GM13976 (cell line): Measurements from ENCODE around the gene IFNA10.
"Not testable (repeated sequence)": the region's sequence is repeated elsewhere in the genome, so short reads cannot be mapped to it uniquely, and the experiment has no call there.

Experiments
- DNase-seq: peaks from one replicate; pipeline ENCODE4 v3.0.0; 2012; ENCODE audit warnings: low spot score
- CTCF ChIP-seq: IDR thresholded peaks from 2 replicates; pipeline ENCODE4 v1.5.1; 2012; ENCODE audit warnings: borderline replicate concordance, mild to moderate bottlenecking; ENCODE audit not compliant: insufficient read depth; ENCODE audit errors: extremely low read depth, missing control alignments, control extremely low read depth
- in situ Hi-C: fragments of 300-500 bp; cut with MboI; formaldehyde crosslinking; loops from one replicate; pipeline ENCODE4 v1.12.0; 2022; ENCODE audit warnings: low sequenced_read_pairs, mixed read lengths, inconsistent platforms; ENCODE audit not compliant: unreplicated experiment

IFNA10 gene

DNA sequence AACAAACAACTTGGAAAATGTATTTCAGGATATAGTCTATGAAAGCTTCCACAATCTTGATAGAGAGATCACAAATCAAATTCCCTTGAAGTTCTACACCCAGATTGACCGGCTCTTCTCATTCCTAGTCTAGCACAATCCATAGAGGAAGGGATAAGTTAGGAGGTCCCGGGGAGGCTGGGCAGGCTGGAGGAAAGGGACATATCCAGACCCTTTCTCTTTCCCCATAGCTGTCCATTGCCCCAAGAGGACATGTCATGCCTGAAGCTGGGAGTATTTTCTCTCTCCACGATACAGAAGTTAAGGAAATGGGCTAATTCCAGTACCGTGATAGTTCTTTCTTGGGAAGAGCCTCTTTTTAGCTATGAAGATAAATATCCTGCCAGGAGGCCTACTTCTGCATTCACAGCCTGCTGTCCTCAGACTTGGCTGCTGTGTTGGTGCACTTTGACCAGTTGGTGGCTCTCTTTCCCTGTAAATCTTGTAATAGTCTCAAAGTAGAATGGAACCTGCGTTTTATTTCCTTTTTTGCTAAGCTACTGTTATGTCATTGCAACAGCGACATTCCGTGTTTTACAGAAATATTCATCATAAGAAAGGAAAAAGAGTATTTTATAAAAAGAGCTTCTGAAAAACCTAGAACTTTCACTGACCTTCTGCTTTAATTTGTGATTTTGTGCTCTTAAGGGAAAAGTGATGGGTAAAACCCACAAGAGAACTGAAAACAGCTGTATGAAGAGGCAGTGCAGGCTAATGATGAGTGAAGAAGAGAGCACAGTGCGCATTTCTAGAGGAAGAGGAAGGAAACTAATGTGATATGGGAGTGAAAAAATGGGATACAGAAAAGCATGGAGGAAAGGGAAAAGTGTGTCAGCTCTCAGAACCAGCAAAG lies 28.8 kb upstream of the IFNA10 start:
- in situ Hi-C loops = loop anchor here (25.0 kb wide), 1 partner anchor 552 kb away; no protein-coding TSS in a partner anchor
- peak; percentile 78 for TF ChIP-seq CTCF
- peak; percentile 35 for DNase-seq

GRCh38 chr9:21234153-21234687 lies 27.3 kb upstream of the IFNA10 start:
- in situ Hi-C loops = loop anchor here (25.0 kb wide), 1 partner anchor 553 kb away; no protein-coding TSS in a partner anchor
- DNase-seq = no peak
- TF ChIP-seq CTCF = no peak

GRCh38 chr9:21233258-21233657 lies 26.3 kb upstream of the IFNA10 start:
- TF ChIP-seq CTCF = no peak
- DNase-seq = no peak
- in situ Hi-C loops = loop anchor here (25.0 kb wide), 1 partner anchor 554 kb away; no protein-coding TSS in a partner anchor

GRCh38 chr9:21228122-21228521 lies 21.2 kb upstream of the IFNA10 start, which contains the start of gene IFNA17:
Gene IFNA17 (minus strand): TSS chr9:21228222. CDS start chr9:21228173, 49 bp downstream.
- TF ChIP-seq CTCF = no peak
- DNase-seq = no peak
- in situ Hi-C loops = loop anchor here (25.0 kb wide), 1 partner anchor 559 kb away; no protein-coding TSS in a partner anchor

DNA sequence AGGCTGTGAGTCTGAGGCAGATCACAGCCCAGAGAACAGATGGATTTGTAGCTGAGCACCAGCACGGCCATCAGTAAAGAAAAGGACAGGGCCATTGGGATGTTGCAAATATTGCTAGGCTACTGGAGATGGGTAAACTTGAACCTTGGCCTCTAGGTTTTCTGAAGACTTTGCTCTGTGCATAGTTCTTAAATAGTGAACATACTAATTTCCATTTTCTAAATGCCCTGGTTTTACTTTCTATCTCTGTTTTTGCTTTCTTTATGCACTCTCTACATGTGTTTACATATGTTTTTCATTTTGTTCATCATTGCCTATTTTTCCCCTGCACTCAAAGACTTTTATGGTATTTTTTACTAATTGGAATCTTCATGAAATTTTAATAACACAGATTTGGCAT lies 10.3 kb upstream of the IFNA10 start, which contains the start of gene IFNA16:
IFNA16 (minus strand) TSS at position 101 of the 400 bp plus-strand sequence; CDS start at position 95, 6 bp downstream.
- in situ Hi-C loops, DNase-seq: not testable (repeated sequence)

DNA sequence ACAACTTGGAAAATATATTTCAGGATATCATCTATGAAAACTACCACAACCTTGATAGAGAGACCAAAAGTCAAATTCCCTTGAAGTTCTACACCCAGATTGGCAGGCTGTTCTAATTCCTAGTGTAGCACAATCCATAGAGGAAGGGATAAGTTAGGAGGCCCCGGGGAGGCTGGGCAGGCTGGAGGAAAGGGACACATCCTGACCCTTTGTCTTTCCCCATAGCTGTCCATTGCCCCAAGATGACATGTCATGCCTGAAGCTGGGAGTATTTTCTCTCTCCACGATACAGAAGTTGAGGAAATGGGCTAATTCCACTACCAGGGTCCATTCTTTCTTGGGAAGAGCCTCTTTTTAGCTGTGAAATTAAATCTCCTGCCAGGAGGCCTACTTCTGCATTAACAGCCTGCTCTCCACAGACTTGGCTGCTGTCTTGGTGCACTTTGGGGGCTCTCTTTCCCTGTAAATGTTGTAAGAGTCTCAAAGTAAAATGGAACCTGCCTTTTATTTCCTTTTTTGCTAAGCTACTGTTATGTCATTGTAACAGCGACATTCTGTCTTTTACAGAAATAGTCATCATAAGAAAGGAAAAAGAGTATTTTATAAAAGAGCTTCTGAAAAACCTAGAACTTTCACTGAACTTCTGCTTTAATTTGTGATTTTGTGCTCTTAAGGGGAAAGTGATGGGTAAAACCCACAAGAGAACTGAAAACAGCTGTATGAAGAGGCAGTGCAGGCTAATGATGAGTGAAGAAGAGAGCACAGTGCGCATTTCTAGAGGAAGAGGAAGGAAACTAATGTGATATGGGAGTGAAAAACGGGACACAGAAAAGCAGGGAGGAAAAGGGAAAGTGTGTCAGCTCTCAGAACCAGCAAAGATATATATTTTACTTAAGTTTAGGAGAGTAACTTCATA lies 6.7 kb upstream of the IFNA10 start:
- in situ Hi-C loops = not testable (repeated sequence)
- TF ChIP-seq CTCF = peak; percentile 38
- peak; percentile 7 for DNase-seq

DNA sequence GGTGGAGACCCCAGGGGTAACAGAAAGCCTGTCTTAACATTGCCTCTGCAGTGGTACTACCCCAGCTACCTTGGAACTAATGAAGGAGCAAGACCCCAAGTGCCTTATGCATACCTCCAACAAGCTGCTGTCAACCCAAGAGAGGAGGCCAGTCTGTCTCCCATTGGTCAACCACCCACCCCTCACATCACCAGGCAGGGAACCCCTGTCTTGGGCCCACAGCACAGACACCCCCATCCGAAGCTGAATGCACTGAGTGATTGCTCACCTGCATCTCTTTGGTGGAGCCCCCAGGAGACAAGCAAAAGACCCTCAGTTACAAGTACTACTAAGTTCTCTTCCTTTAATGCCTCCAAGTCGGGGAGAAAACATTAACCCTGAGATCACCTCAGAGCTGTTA lies 5.2 kb upstream of the IFNA10 start:
- DNase-seq, in situ Hi-C loops: not testable (repeated sequence)

- in situ Hi-C loops, DNase-seq: not testable (repeated sequence)
These were observed 3.8 kb upstream of the IFNA10 start for GRCh38 chr9:21210782-21211181.
